Stimulated activated CD4-positive, alpha-beta T cell treated with anti-CD3 and anti-CD28 coated beads, Interleukin-2, amount 100 ng/mL, for 24 hours (primary cell): ENCODE measurements around the gene CDH12.

Experiments used
- DNase-seq, 2 donors: peaks; one replicate each; pipeline ENCODE4 v3.0.0-alpha.2; 2020

Gene CDH12

GRCh38 chr5:21919414-21920022, 933.6 kb downstream of the CDH12 start:
- no peak for DNase-seq

DNA sequence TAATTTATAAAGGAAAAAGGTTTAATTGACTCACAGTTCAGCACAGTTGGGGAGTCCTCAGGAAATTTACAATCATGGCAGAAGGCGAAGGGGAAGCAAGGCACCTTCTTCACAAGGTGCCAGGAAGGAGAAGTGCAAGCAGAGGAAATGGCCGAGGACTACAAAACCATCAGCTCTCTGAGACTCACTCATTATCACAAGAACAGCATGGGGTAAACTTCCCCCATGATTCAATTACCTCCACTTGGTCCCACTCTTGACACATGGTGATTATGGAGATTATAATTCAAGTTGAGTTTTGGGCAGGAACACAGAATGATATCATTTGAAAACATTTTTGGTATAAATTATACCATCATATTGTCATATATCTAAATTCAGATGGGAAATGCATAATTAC, 934.7 kb downstream of the CDH12 start:
- no peak for DNase-seq

- no peak for DNase-seq
These were observed 942.4 kb downstream of the CDH12 start for GRCh38 chr5:21910731-21911130.

GRCh38 chr5:21895766-21896350, 957.3 kb downstream of the CDH12 start:
- DNase-seq, result no peak

- no peak for DNase-seq
These were observed 960.0 kb downstream of the CDH12 start for GRCh38 chr5:21893161-21893560.

- no peak for DNase-seq
These were observed 963.6 kb downstream of the CDH12 start for GRCh38 chr5:21889581-21889980.

GRCh38 chr5:21882074-21882745, 970.9 kb downstream of the CDH12 start:
- no peak for DNase-seq

GRCh38 chr5:21880164-21880563, 973.0 kb downstream of the CDH12 start:
- DNase-seq, result no peak

GRCh38 chr5:21862986-21863385, 990.2 kb downstream of the CDH12 start:
- no peak for DNase-seq

GRCh38 chr5:21858441-21858840, 994.7 kb downstream of the CDH12 start:
- DNase-seq, result no peak

- DNase-seq, result no peak
These were observed 996.2 kb downstream of the CDH12 start for GRCh38 chr5:21856987-21857386.

GRCh38 chr5:21847300-21847699, 1005.8 kb downstream of the CDH12 start:
- DNase-seq, result no peak

DNA sequence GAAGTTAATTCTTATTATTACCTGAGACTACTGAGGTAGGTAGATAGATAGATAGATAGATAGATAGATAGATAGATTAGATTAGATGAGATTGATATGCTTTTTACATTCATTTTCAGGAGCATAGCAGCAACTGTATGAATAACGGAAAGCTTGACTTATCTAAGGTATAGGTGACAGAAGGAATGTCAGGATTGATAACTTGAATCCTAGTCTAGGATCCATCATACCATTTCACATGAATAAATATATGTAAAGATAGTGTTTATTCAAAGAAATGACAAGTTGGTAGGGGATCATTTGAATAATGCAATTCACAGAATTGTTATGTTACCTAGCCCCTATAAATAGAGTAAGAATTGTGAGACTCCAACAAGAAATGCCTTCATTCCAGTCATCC, 1008.2 kb downstream of the CDH12 start:
- no peak for DNase-seq

DNA sequence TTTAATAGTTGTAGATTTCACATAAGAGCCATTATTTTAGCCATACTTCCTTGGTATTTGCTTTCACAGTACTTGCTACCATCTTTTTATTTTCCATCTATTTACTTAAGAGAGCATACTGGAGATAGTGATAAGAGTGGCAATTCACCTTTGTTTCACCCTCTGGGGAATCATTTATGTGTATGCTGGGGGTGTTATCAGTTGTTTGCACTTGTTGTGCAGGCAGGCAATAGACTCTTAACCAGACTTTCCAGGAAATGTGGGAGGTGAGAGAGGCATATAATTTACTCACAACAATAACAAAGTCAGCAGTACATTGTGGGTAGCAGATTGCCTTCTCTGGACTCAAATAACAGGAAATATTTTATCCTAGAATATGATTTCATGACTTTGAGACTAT, 1018.3 kb downstream of the CDH12 start:
- DNase-seq, result no peak

- DNase-seq, result no peak
These were observed 1021.9 kb downstream of the CDH12 start for GRCh38 chr5:21831145-21831787.

- DNase-seq, result no peak
These were observed 1026.3 kb downstream of the CDH12 start for GRCh38 chr5:21826884-21827283.

GRCh38 chr5:21823588-21823987, 1029.6 kb downstream of the CDH12 start:
- DNase-seq, result no peak

GRCh38 chr5:21823076-21823574, 1030.0 kb downstream of the CDH12 start:
- DNase-seq, result no peak

DNA sequence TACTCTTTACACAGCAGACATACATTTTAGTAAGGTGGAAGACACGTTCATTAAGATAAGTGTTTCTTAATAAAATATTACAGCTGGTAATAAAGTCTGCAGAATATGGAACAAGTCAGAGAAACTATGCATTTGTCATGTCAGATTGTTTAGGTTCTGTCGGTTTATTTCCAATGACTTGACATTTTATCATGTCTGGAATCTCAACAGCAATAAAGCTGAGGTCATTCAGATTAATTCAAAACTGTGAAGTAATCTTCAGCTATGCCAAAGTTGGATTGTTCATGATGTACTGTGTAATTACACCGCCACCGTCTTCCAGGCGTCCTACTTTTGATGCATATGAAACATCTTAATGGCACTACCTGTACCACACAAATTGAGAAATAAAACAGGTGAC, 1032.6 kb downstream of the CDH12 start:
- DNase-seq, result no peak

- DNase-seq, result no peak
These were observed 1034.8 kb downstream of the CDH12 start for GRCh38 chr5:21818370-21818720.

DNA sequence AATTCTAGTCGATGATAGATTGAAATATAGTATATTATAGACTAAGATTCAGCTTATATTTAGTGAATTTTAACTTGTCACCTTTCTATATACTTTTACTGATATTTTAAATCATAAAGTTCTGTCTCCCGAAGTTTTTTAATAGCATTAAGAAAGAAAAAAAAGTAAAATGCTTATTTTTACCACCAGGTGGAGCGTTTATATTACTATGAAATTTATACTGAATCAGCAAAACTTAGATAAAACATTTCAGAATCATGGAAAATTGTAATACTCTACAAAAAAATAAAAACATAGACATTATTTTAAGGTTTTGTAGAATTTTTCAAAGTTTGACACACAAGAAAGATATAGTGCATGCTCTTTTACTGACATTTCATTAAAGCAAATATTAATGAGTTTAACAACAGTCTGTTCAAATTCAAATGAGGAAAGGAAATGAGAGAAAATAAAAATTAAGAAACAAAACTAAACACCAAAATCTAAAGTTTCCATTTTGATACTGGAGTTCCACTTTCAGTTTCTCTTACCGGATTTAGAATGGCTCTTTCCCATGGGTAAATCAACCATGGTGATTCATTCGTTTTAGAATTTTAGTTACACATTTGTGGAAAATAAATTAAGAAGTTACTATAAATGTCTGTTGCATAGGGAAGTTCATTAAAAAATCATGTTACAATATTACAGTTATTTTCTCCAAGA, 1035.3 kb downstream of the CDH12 start:
- DNase-seq, result no peak

- DNase-seq, result no peak
These were observed 1042.3 kb downstream of the CDH12 start for GRCh38 chr5:21810737-21811316.

GRCh38 chr5:21809611-21810010, 1043.5 kb downstream of the CDH12 start:
- no peak for DNase-seq
